ENCODE data around the gene THRAP3.

GRCh38 chr1:36203554-36204346 is 20.5 kb upstream of the THRAP3 start:
- TF ChIP-seq POLR2A (IDR thresholded peaks at IDR 0.05; ENCODE audit: low read length) (no peak), GATA1 (IDR thresholded peaks at IDR 0.05; ENCODE audit: low read depth, low read length) (no peak)
